Amygdala (tissue), 56 donors: ENCODE measurements around the gene MEGF11.

Source experiments
- DNase-seq, 56 donors: peaks; one replicate each; lab custom pipeline; 2025; lab: John Stamatoyannopoulos, UW

MEGF11 gene

GRCh38 chr15:66102563-66103292 lies 150.8 kb downstream of the MEGF11 start:
- no peak for DNase-seq

- DNase-seq, result no peak
Observed at GRCh38 chr15:66101715-66102395, 151.7 kb downstream of the MEGF11 start.

GRCh38 chr15:66100761-66101160 lies 152.8 kb downstream of the MEGF11 start:
- DNase-seq, result no peak

GRCh38 chr15:66099950-66100671 lies 153.4 kb downstream of the MEGF11 start:
- DNase-seq, result no peak

GRCh38 chr15:66098022-66098363 lies 155.6 kb downstream of the MEGF11 start:
- DNase-seq, result no peak

- DNase-seq, result peak in 8 of 56 donors; percentile 9 to 43 (median 23)
Observed at GRCh38 chr15:66097151-66098021, 156.2 kb downstream of the MEGF11 start.

- no peak for DNase-seq
Observed at GRCh38 chr15:66096688-66097058, 156.9 kb downstream of the MEGF11 start.

GRCh38 chr15:66095871-66096687 lies 157.5 kb downstream of the MEGF11 start:
- no peak for DNase-seq

- no peak for DNase-seq
Observed at GRCh38 chr15:66094331-66094730, 159.2 kb downstream of the MEGF11 start.

- DNase-seq, result no peak
Observed at GRCh38 chr15:66092053-66093016, 161.2 kb downstream of the MEGF11 start.

GRCh38 chr15:66089509-66089908 lies 164.0 kb downstream of the MEGF11 start:
- no peak for DNase-seq

- DNase-seq, result peak in 5 of 56 donors; percentile 7 to 33 (median 9)
Observed at GRCh38 chr15:66089049-66089448, 164.5 kb downstream of the MEGF11 start.

GRCh38 chr15:66085128-66085527 lies 168.4 kb downstream of the MEGF11 start:
- no peak for DNase-seq

GRCh38 chr15:66084704-66085103 lies 168.8 kb downstream of the MEGF11 start:
- no peak for DNase-seq

- DNase-seq, result peak in 10 of 56 donors; percentile 3 to 40 (median 24)
Observed at GRCh38 chr15:66080717-66081398, 172.7 kb downstream of the MEGF11 start.

GRCh38 chr15:66078929-66079275 lies 174.6 kb downstream of the MEGF11 start:
- no peak for DNase-seq

GRCh38 chr15:66078196-66078928 lies 175.2 kb downstream of the MEGF11 start:
- DNase-seq, result no peak
